Melanocyte of skin (primary cell): ENCODE data around the gene CNTN4. TPM values are rescaled to one million over a fixed set of nuclear protein-coding genes. Genes with fewer than 3 reads are reported as not detected.

ENCODE experiments used
- small RNA-seq, 2 donors: library from RNA; depleted of rRNA; stranded (forward); fragments of <200 nt; gene quantifications; one replicate each; pipeline ENCODE3, GENCODE V24; 2012
- total RNA-seq, 2 donors: library from RNA; depleted of rRNA; stranded (reverse); fragments of >200 nt; gene quantifications; 2 replicates each; pipeline ENCODE4 v1.2.3, GENCODE V29; 2012

CNTN4 gene
- total RNA-seq = not detected

DNA sequence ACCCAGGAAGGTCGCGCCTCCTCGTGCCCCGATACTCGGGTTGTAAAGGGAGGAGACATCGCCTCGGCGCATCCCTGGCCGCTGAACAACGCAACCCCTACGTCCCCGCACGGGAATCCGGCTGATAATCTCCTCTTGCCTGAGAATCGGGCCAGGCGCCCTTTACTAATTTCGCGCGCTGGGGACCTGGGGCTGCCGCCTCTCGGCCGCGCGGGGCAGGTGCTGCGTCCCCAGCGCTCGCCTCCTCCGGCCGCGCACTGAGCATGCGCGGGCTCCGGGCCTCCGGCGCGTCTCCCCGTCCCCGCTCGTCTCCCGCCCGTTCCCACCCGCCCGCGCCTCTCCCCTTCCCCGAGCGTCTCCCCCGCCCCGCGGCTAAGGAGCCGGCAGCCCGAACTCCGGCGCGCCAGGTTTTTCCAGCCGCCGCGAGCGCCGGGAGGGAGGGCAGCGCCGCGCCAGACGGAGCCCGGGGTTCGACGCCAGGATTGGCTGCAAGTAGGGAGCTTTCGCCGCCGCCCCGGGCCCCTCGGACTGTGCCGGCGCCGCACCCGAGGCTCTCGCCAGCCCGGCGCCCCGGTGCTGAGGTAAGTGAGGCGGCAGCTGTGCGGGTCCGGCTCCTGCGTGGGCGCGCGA lies at the start of gene CNTN4:
CNTN4 (plus strand) TSS at position 469 of the 630 bp plus-strand sequence.

Small RNA genes within 50 kb of the gene (small RNA-seq; reads per million reads assigned to genes)
- gene RF00416 (0 reads per million in 2 donors), gene RN7SKP144 (0 reads per million in 2 donors)
